ENCODE results near the gene ADGRG6.

GRCh38 chr6:142309426-142309825, 7.6 kb downstream of the ADGRG6 start:
- TF ChIP-seq, protein P1, sequence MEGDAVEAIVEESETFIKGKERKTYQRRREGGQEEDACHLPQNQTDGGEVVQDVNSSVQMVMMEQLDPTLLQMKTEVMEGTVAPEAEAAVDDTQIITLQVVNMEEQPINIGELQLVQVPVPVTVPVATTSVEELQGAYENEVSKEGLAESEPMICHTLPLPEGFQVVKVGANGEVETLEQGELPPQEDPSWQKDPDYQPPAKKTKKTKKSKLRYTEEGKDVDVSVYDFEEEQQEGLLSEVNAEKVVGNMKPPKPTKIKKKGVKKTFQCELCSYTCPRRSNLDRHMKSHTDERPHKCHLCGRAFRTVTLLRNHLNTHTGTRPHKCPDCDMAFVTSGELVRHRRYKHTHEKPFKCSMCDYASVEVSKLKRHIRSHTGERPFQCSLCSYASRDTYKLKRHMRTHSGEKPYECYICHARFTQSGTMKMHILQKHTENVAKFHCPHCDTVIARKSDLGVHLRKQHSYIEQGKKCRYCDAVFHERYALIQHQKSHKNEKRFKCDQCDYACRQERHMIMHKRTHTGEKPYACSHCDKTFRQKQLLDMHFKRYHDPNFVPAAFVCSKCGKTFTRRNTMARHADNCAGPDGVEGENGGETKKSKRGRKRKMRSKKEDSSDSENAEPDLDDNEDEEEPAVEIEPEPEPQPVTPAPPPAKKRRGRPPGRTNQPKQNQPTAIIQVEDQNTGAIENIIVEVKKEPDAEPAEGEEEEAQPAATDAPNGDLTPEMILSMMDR (IDR thresholded peaks at IDR 0.05; ENCODE audit: low read length): no peak
- TF ChIP-seq EZH2 (optimal IDR thresholded peaks at IDR 0.05; ENCODE audit: low read depth, low read length) (no peak), EZH2phosphoT487 (IDR thresholded peaks at IDR 0.05; ENCODE audit: low read length) (no peak)

Data from MM.1S (cell line).